Keratinocyte (primary cell): ENCODE data around the gene C10orf67.
"Not testable (repeated sequence)": the region's sequence is repeated elsewhere in the genome, so short reads cannot be mapped to it uniquely, and the experiment has no call there.

Experiments
- EZH2 ChIP-seq: IDR thresholded peaks from one replicate; pipeline ENCODE4 v1.6.1; 2012; ENCODE audit warnings: inconsistent platforms, mild to moderate bottlenecking, low read length, moderate library complexity
- TF ChIP-seq, protein P1 (sequence below), 3 experiments: IDR thresholded peaks in 1 of 3; conservative IDR thresholded peaks in 1 of 3; optimal IDR thresholded peaks in 1 of 3; 2 replicates in 2 of 3; 3 replicates in 1 of 3; pipeline versions ENCODE3 to v1.5.1; 2011; ENCODE audit warnings: low read length in 3 of 3, mild to moderate bottlenecking in 3 of 3, moderate library complexity in 2 of 3, control low read depth in 1 of 3, inconsistent platforms in 1 of 3; ENCODE audit not compliant: insufficient read depth in 2 of 3; ENCODE audit errors: extremely low read depth in 1 of 3

GRCh38 chr10:23350706-23351105, 6.1 kb upstream of the C10orf67 start:
- TF ChIP-seq, protein P1, sequence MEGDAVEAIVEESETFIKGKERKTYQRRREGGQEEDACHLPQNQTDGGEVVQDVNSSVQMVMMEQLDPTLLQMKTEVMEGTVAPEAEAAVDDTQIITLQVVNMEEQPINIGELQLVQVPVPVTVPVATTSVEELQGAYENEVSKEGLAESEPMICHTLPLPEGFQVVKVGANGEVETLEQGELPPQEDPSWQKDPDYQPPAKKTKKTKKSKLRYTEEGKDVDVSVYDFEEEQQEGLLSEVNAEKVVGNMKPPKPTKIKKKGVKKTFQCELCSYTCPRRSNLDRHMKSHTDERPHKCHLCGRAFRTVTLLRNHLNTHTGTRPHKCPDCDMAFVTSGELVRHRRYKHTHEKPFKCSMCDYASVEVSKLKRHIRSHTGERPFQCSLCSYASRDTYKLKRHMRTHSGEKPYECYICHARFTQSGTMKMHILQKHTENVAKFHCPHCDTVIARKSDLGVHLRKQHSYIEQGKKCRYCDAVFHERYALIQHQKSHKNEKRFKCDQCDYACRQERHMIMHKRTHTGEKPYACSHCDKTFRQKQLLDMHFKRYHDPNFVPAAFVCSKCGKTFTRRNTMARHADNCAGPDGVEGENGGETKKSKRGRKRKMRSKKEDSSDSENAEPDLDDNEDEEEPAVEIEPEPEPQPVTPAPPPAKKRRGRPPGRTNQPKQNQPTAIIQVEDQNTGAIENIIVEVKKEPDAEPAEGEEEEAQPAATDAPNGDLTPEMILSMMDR (optimal IDR thresholded peaks at IDR 0.05 in 1 of 3, IDR thresholded peaks at IDR 0.05 in 1 of 3, conservative IDR thresholded peaks at IDR 0.05 in 1 of 3; ENCODE audit: extremely low read depth in 1 of 3, insufficient read depth in 2 of 3, low read length in 3 of 3) = not testable (repeated sequence)
- not testable (repeated sequence) for TF ChIP-seq EZH2
